HepG2 (cell line): ENCODE measurements around the gene PEX7. TPM values are rescaled to one million over a fixed set of nuclear protein-coding genes. Genes with fewer than 3 reads are reported as not detected.

Experiments
- ATAC-seq: fragments of 200-7000 bp; cut with Tn5 transposase; 3 replicates; pipeline ENCODE4 v1.9.1; 2020; ENCODE audit warnings: mild to moderate bottlenecking, moderate library complexity
- BruUV-seq: library from RNA; stranded (reverse); fragments of 400-500 nt; replicated peaks from 2 replicates; lab custom pipeline; 2021; lab: Mats Ljungman, UMichigan
- CTCF ChIA-PET: fragments of 300-600 bp; formaldehyde crosslinking; extraction: SDS; loops from one replicate; lab custom pipeline; 2021; ENCODE audit warnings: low total read pairs, inconsistent platforms, low intra/inter-chr PET ratio; lab: Yijun Ruan, JAX
- POLR2A ChIA-PET: fragments of 350-600 bp; sonication (Branson Sonifier 250); formaldehyde crosslinking; loops from one replicate; lab custom pipeline; 2020; ENCODE audit warnings: antibody characterized with exemption, inconsistent platforms; lab: Yijun Ruan, JAX
- DNase-seq: peaks from one replicate; pipeline ENCODE4 v3.0.0-alpha.2; 2015; ENCODE audit warnings: low spot score
- FAIRE-seq: peaks from 3 replicates; lab custom pipeline; 2011; peaks lifted over from hg19 to GRCh38; lab: Jason Lieb, UNC
- H2AFZ ChIP-seq: one replicate; pipeline ENCODE4 v1.6.1; 2011; ENCODE audit warnings: low read length, inconsistent platforms
- H3K27ac ChIP-seq: fragments of 300-600 bp; 3 replicates; pipeline ENCODE4 v1.8.0; 2011; ENCODE audit warnings: mixed run types, mild to moderate bottlenecking, mixed read lengths, low read length, inconsistent platforms; ENCODE audit not compliant: insufficient read depth; ENCODE audit errors: extremely low read length
- H3K27me3 ChIP-seq, 2 experiments: fragments of 200-600 bp in 1 of 2; 2 replicates in 1 of 2; 3 replicates in 1 of 2; pipeline versions ENCODE4 v1.6.0 to v1.8.0; 2011; ENCODE audit warnings: low read length in 2 of 2, mild to moderate bottlenecking in 2 of 2, moderate library complexity in 2 of 2, inconsistent platforms in 1 of 2; ENCODE audit not compliant: insufficient read depth in 2 of 2, control insufficient read depth in 1 of 2
- H3K36me3 ChIP-seq, 2 experiments: fragments of 200-600 bp in 1 of 2; replicated peaks in 1 of 2; 2 replicates in 1 of 2; 3 replicates in 1 of 2; pipeline versions ENCODE4 v1.5.1 to v1.8.0; 2011; ENCODE audit warnings: low read length in 2 of 2, inconsistent platforms in 1 of 2; ENCODE audit not compliant: insufficient read depth in 2 of 2, control insufficient read depth in 1 of 2
- H3K4me1 ChIP-seq: 2 replicates; pipeline ENCODE4 v1.5.1; 2012; ENCODE audit warnings: low read length, inconsistent platforms; ENCODE audit not compliant: insufficient read depth
- H3K4me2 ChIP-seq: 2 replicates; pipeline ENCODE4 v1.6.0; 2011; ENCODE audit warnings: low read depth, low read length, inconsistent platforms
- H3K4me3 ChIP-seq, 3 experiments: fragments of 200-600 bp in 1 of 3; sonication (generic), shearing (Covaris generic) in 1 of 3; replicated peaks in 1 of 3; 2 replicates each; pipeline ENCODE4 v1.5.1; 2011 to 2016; ENCODE audit warnings: low read length in 3 of 3, inconsistent platforms in 2 of 3, low read depth in 2 of 3, mild to moderate bottlenecking in 2 of 3, control low read depth in 1 of 3, mixed read lengths in 1 of 3; ENCODE audit not compliant: insufficient read depth in 1 of 3
- H3K79me2 ChIP-seq: one replicate; pipeline ENCODE4 v1.6.1; 2011; ENCODE audit warnings: low read length, inconsistent platforms; ENCODE audit not compliant: insufficient read depth
- H3K9ac ChIP-seq: 2 replicates; pipeline ENCODE4 v1.6.0; 2011; ENCODE audit warnings: mild to moderate bottlenecking, low read depth, low read length, inconsistent platforms; ENCODE audit not compliant: insufficient read depth
- H3K9me3 ChIP-seq: 2 replicates; pipeline ENCODE4 v1.5.1; 2012; ENCODE audit warnings: mild to moderate bottlenecking, low read length
- H4K20me1 ChIP-seq: 2 replicates; pipeline ENCODE4 v1.6.0; 2011; ENCODE audit warnings: inconsistent platforms, mild to moderate bottlenecking, low read length, moderate library complexity; ENCODE audit not compliant: insufficient read depth
- ASH2L ChIP-seq: fragments of 300-600, 200-600 bp; sonication (generic); IDR thresholded peaks from 2 replicates; pipeline ENCODE4 v1.7.0; 2017; ENCODE audit warnings: low read depth, mild to moderate bottlenecking, moderate library complexity, mixed read lengths, low read length; ENCODE audit not compliant: insufficient read length
- BRF2 ChIP-seq: sonication (generic); formaldehyde crosslinking; IDR thresholded peaks from 2 replicates; pipeline ENCODE4 v1.8.1; 2022; ENCODE audit warnings: mild to moderate bottlenecking, missing genetic modification reagents
- CERS6 ChIP-seq: sonication (generic); formaldehyde crosslinking; IDR thresholded peaks from 2 replicates; pipeline ENCODE4 v1.5.0; 2020; ENCODE audit warnings: missing genetic modification reagents
- ELF3 ChIP-seq: IDR thresholded peaks from 2 replicates; pipeline ENCODE4 v1.6.1; 2016; ENCODE audit warnings: missing genetic modification reagents, missing compliant biosample characterization
- GLI4 ChIP-seq: sonication (generic); formaldehyde crosslinking; IDR thresholded peaks from 2 replicates; pipeline ENCODE4 v1.5.1; 2020; ENCODE audit warnings: missing genetic modification reagents, mild to moderate bottlenecking, moderate library complexity, borderline replicate concordance
- NAIF1 ChIP-seq: sonication (generic); formaldehyde crosslinking; IDR thresholded peaks from 2 replicates; pipeline ENCODE4 v1.5.0; 2020; ENCODE audit warnings: mild to moderate bottlenecking, missing genetic modification reagents, borderline replicate concordance
- RBAK ChIP-seq: sonication (generic); formaldehyde crosslinking; IDR thresholded peaks from 2 replicates; pipeline ENCODE4 v1.5.1; 2020; ENCODE audit warnings: mild to moderate bottlenecking, missing genetic modification reagents
- REL ChIP-seq: sonication (generic); formaldehyde crosslinking; conservative IDR thresholded peaks from 2 replicates; pipeline ENCODE4 v1.8.0; 2022; ENCODE audit warnings: mild to moderate bottlenecking, missing genetic modification reagents, moderate library complexity
- SCMH1 ChIP-seq: sonication (generic); formaldehyde crosslinking; IDR thresholded peaks from 2 replicates; pipeline ENCODE4 v1.9.0; 2021; ENCODE audit warnings: missing genetic modification reagents, mild to moderate bottlenecking, borderline replicate concordance
- STAT6 ChIP-seq: sonication (generic); formaldehyde crosslinking; IDR thresholded peaks from 2 replicates; pipeline ENCODE4 v1.4.0; 2020; ENCODE audit warnings: missing genetic modification reagents, mild to moderate bottlenecking, borderline replicate concordance
- ZNF274 ChIP-seq: sonication (generic); formaldehyde crosslinking; IDR thresholded peaks from 2 replicates; pipeline ENCODE4 v1.5.1; 2020; ENCODE audit warnings: mild to moderate bottlenecking, missing genetic modification reagents
- ZNF646 ChIP-seq: sonication (generic); formaldehyde crosslinking; IDR thresholded peaks from 2 replicates; pipeline ENCODE4 v1.9.0; 2021; ENCODE audit warnings: mild to moderate bottlenecking, missing genetic modification reagents
- ZSCAN21 ChIP-seq: sonication (generic); formaldehyde crosslinking; IDR thresholded peaks from 2 replicates; pipeline ENCODE4 v1.8.0; 2022; ENCODE audit warnings: mild to moderate bottlenecking, missing genetic modification reagents, moderate library complexity, borderline replicate concordance
- ZZZ3 ChIP-seq: sonication (generic); formaldehyde crosslinking; IDR thresholded peaks from 2 replicates; pipeline ENCODE4 v1.4.0; 2020; ENCODE audit warnings: missing genetic modification reagents, mild to moderate bottlenecking, borderline replicate concordance
- in situ Hi-C: cut with HindIII; loops from 2 replicates; pipeline ENCODE4 v1.10.0; 2017; ENCODE audit warnings: low pct_unique_long_range_greater_than_20kb; ENCODE audit not compliant: extremely low pct_ligation_motif_present
- intact Hi-C: fragments of 100-400 bp; cut with micrococcal nuclease; formaldehyde crosslinking; loops from one replicate; pipeline ENCODE4 v1.10.0; 2022; ENCODE audit not compliant: unreplicated experiment
- polyA plus RNA-seq, 8 experiments: library from polyadenylated mRNA; depleted of rRNA in 3 of 8; stranded (reverse) in 7 of 8; unstranded in 1 of 8; fragments of >200 nt; fragmentation: Illumina TruSeq in 4 of 8; extraction: Trizol in 4 of 8; gene quantifications; 2 replicates each; pipeline versions ENCODE4 v1.2.1 to v1.2.3, GENCODE V29; 2011 to 2016; ENCODE audit warnings: low read depth in 4 of 8, missing spikeins in 1 of 8, mixed read lengths in 1 of 8; ENCODE audit not compliant: insufficient read depth in 1 of 8
- total RNA-seq, 5 experiments: library from RNA; depleted of rRNA; stranded (reverse); fragments of >200 nt; fragmentation: Illumina TruSeq; extraction: Trizol; gene quantifications; 2 replicates each; pipeline ENCODE4 v1.2.3, GENCODE V29; 2016; ENCODE audit warnings: low read depth in 1 of 5

PEX7 gene
- total and polyA plus RNA-seq, 2 of the 13 experiments (the other 11 are each of a cell fraction or from before 2014, with no cell fraction given): 0.04 to 0.53 TPM

- no TSS peak for BruUV-seq
- FAIRE-seq: no peak
- no peaks in the 10 kb centered on the region for H3K36me3 ChIP-seq
- TF ChIP-seq NAIF1 (no peak), ZZZ3 (no peak), ZSCAN21 (no peak), BRF2 (CRISPR knock-in tag) (no peak), ZNF274 (CRISPR knock-in tag) (no peak), CERS6 (CRISPR knock-in tag) (no peak), REL (CRISPR knock-in tag) (no peak), ELF3 (no peak), STAT6 (CRISPR knock-in tag) (no peak), GLI4 (CRISPR knock-in tag) (no peak), SCMH1 (no peak), RBAK (CRISPR knock-in tag) (no peak), ASH2L (no peak), ZNF646 (CRISPR knock-in tag) (no peak)
Observed at GRCh38 chr6:136811272-136811671, 11.1 kb upstream of the PEX7 start.

More at GRCh38 chr6:136811272-136811671, 11.1 kb upstream of the PEX7 start:
- CTCF ChIA-PET: no interaction called here
- no peak overlapping the region for H3K4me2 ChIP-seq
- no peaks in the 10 kb centered on the region for H3K4me1 ChIP-seq
- DNase-seq (no peak), ATAC-seq (no peak)
- H4K20me1 ChIP-seq: no peaks in the 10 kb centered on the region
- no peak overlapping the region for H2AFZ ChIP-seq
- intact Hi-C loops: no loop called here
- H3K9ac ChIP-seq: no peak overlapping the region
- no peaks in the 10 kb centered on the region for H3K9me3 ChIP-seq
- H3K79me2 ChIP-seq: no peaks in the 10 kb centered on the region
- in situ Hi-C loops: no loop called here
- no peak overlapping the region for H3K27ac ChIP-seq
- POLR2A ChIA-PET: no interaction called here
- H3K4me3 ChIP-seq: no peak overlapping the region
- no peaks in the 10 kb centered on the region for H3K27me3 ChIP-seq
